Measurements from ENCODE around the gene CPSF7.
"Not testable (repeated sequence)": the region's sequence is repeated elsewhere in the genome, so short reads cannot be mapped to it uniquely, and the experiment has no call there.

The CPSF7 gene

GRCh38 chr11:61384271-61385242, 45.2 kb downstream of the CPSF7 start:
- DNase-seq (ENCODE audit: low read depth in 2 of 2) = no peak

- DNase-seq (ENCODE audit: low read depth in 2 of 2) = not testable (repeated sequence)
Observed at GRCh38 chr11:61383859-61384258, 45.9 kb downstream of the CPSF7 start.

GRCh38 chr11:61380884-61381283, 48.9 kb downstream of the CPSF7 start:
- no peak for DNase-seq (ENCODE audit: low read depth in 2 of 2)

GRCh38 chr11:61378713-61379313, 51.0 kb downstream of the CPSF7 start:
- DNase-seq (ENCODE audit: low read depth in 2 of 2) = no peak

- no peak for DNase-seq (ENCODE audit: low read depth in 2 of 2)
Observed at GRCh38 chr11:61377461-61378160, 52.2 kb downstream of the CPSF7 start.

- DNase-seq (ENCODE audit: low read depth in 2 of 2) = no peak
Observed at GRCh38 chr11:61375761-61376108, 54.0 kb downstream of the CPSF7 start.

- DNase-seq (ENCODE audit: low read depth in 2 of 2) = no peak
Observed at GRCh38 chr11:61372659-61373420, 56.9 kb downstream of the CPSF7 start.

- no peak for DNase-seq (ENCODE audit: low read depth in 2 of 2)
Observed at GRCh38 chr11:61370349-61371005, 59.3 kb downstream of the CPSF7 start.

GRCh38 chr11:61369372-61370348, 60.1 kb downstream of the CPSF7 start:
- DNase-seq (ENCODE audit: low read depth in 2 of 2) = no peak

- DNase-seq (ENCODE audit: low read depth in 2 of 2) = no peak
Observed at GRCh38 chr11:61368646-61369045, 61.1 kb downstream of the CPSF7 start.

GRCh38 chr11:61367406-61367805, 62.4 kb downstream of the CPSF7 start:
- no peak for DNase-seq (ENCODE audit: low read depth in 2 of 2)

GRCh38 chr11:61364012-61364675, 65.6 kb downstream of the CPSF7 start:
- DNase-seq (ENCODE audit: low read depth in 2 of 2) = no peak

GRCh38 chr11:61362542-61362875, 67.3 kb downstream of the CPSF7 start:
- peak in 1 of 2 donors; percentile 6 for DNase-seq (ENCODE audit: low read depth in 2 of 2)

GRCh38 chr11:61361741-61362541, 67.8 kb downstream of the CPSF7 start, which contains the start of the genes CYB561A3 and TMEM138:
Gene CYB561A3 (minus strand): TSS chr11:61361882. CDS start chr11:61356713, 5,169 bp downstream.
Gene TMEM138 (plus strand): TSS chr11:61362374. CDS start chr11:61364391, 2,017 bp downstream.
- peak; percentile 72 to 83 for DNase-seq (ENCODE audit: low read depth in 2 of 2)

GRCh38 chr11:61361237-61361740, 68.5 kb downstream of the CPSF7 start:
- DNase-seq (ENCODE audit: low read depth in 2 of 2) = no peak

- DNase-seq (ENCODE audit: low read depth in 2 of 2) = no peak
Observed at GRCh38 chr11:61359516-61359915, 70.3 kb downstream of the CPSF7 start.

- DNase-seq (ENCODE audit: low read depth in 2 of 2) = no peak
Observed at GRCh38 chr11:61358566-61358965, 71.2 kb downstream of the CPSF7 start.

GRCh38 chr11:61357894-61358239, 71.9 kb downstream of the CPSF7 start:
- no peak for DNase-seq (ENCODE audit: low read depth in 2 of 2)
